HAP-1 (cell line): ENCODE measurements around the gene ZRANB1.
A peak's percentile ranks its signal among the peaks of the same experiment; 100 is the strongest.

ENCODE experiments used
- DNase-seq, 2 experiments: peaks; one replicate each; pipeline ENCODE4 v3.0.0-alpha.2; 2016 to 2020; ENCODE audit warnings: low spot score in 2 of 2
- H3K27me3 ChIP-seq: fragments of 250-450 bp; sonication (Bioruptor Pico); 2 replicates; pipeline ENCODE4 v1.5.1; 2020; ENCODE audit warnings: low read depth, mild to moderate bottlenecking, moderate library complexity
- H3K36me3 ChIP-seq: fragments of 250-450 bp; sonication (Bioruptor Pico); replicated peaks from 2 replicates; pipeline ENCODE4 v1.5.1; 2020; ENCODE audit warnings: mild to moderate bottlenecking
- H3K4me1 ChIP-seq: fragments of 250-450 bp; sonication (Bioruptor Pico); 2 replicates; pipeline ENCODE4 v1.5.1; 2020; ENCODE audit warnings: mild to moderate bottlenecking
- H3K4me3 ChIP-seq: fragments of 250-450 bp; sonication (Bioruptor Pico); 2 replicates; pipeline ENCODE4 v1.5.1; 2020; ENCODE audit warnings: mild to moderate bottlenecking, moderate library complexity
- H3K9me3 ChIP-seq: fragments of 250-450 bp; sonication (Bioruptor Pico); 2 replicates; pipeline ENCODE4 v1.5.1; 2020; ENCODE audit warnings: mild to moderate bottlenecking, moderate library complexity
- in situ Hi-C: fragments of 300-500 bp; cut with MboI; formaldehyde crosslinking; loops from 3 replicates; pipeline ENCODE4 v1.14.3; 2020; ENCODE audit warnings: low sequenced_read_pairs, inconsistent platforms, mixed read lengths

Gene ZRANB1

GRCh38 chr10:125021686-125022344 is 79.9 kb downstream of the ZRANB1 start:
- no peak overlapping the region for H3K4me3 ChIP-seq
- no peaks in the 10 kb centered on the region; the same call in none of the 2 replicates for H3K36me3 ChIP-seq
- no peaks in the 10 kb centered on the region for H3K9me3 ChIP-seq
- peaks cover 30% of the 10 kb centered on the region for H3K4me1 ChIP-seq
- no peaks in the 10 kb centered on the region for H3K27me3 ChIP-seq
- in situ Hi-C loops: no loop called here
- no peak for DNase-seq

DNA sequence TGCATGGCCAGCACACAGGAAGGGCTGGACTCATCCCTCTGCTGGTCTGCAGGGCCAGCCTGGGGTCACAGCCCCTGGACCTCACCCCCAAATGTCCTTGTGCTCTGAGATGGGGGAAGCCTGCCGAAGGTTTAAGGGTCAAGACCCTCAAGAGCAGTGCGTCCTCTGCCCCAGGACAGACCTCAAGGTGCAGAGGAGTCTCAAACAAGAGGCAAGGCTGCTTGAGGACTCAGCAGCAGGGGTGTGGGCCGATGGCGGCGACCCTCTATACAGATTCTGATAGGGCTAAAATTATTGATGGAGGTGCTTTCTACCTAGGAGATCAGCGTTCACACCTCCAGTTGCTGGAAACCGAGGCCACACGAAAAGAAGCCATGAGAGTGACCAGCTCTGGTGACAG is 80.7 kb downstream of the ZRANB1 start:
- no peaks in the 10 kb centered on the region for H3K9me3 ChIP-seq
- peaks cover 24% of the 10 kb centered on the region for H3K4me1 ChIP-seq
- no peaks in the 10 kb centered on the region for H3K27me3 ChIP-seq
- no peak overlapping the region for H3K4me3 ChIP-seq
- DNase-seq: no peak
- no peaks in the 10 kb centered on the region; the same call in none of the 2 replicates for H3K36me3 ChIP-seq
- in situ Hi-C loops: no loop called here

DNA sequence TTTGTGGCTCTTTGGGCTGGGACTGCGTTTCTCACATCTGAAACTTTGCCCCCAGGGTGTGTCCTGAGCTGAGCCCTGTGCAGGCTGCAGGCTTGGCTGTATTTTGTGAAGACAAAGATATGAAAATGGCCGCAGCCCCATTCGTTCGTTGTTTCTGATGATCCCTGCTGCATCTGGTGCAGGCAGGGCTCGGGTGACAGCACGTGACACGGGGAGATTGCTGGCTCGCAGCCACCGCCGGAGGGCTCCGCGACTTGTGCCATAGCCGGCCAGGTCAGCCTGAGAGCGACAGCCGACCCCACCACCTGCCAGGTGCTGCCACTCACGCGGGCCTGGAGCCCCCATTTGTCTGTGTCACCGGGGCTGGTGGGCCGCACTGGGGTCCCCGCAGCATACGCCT is 81.3 kb downstream of the ZRANB1 start:
- Histone ChIP-seq H3K36me3 (no peaks in the 10 kb centered on the region; the same call in 1 of the 2 replicates), H3K27me3 (no peaks in the 10 kb centered on the region), H3K4me1 (peaks cover 24% of the 10 kb centered on the region), H3K4me3 (no peak overlapping the region), H3K9me3 (no peaks in the 10 kb centered on the region)
- no peak for DNase-seq
- in situ Hi-C loops: no loop called here

DNA sequence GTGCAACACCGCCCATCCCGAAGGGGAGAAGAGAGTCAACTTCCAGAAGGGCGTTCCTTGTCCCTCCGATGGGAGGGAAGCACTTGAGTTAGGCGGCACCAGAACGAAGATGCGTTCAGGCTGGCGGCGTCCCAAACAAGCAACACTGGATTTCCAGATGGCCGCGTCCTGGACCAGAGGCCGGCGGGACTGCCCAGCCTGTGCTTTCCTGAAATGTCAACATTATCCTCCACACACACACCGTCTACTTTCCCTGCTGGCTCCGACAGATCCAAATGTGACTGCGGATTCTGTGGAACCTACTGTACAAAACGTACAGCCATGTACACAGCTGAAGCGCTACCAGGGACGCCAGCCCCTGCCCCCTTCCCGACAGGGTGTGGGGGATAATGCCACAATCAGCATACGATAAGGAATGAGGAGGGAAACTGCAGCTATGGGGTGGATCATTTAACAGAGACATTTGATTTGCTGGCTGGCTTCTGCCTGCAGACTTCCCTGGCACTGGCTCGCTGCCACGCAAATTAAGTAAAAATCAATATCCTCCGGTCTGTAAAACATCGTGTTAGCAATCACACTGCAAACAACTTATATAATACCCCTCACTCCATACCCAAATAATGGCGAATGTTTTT is 82.1 kb downstream of the ZRANB1 start:
- in situ Hi-C loops: no loop called here
- peak in 1 of 2 experiments; percentile 52 for DNase-seq
- Histone ChIP-seq H3K4me1 (peaks cover 32% of the 10 kb centered on the region), H3K4me3 (no peak overlapping the region), H3K9me3 (no peaks in the 10 kb centered on the region), H3K27me3 (no peaks in the 10 kb centered on the region), H3K36me3 (no peaks in the 10 kb centered on the region; the same call in 1 of the 2 replicates)

DNA sequence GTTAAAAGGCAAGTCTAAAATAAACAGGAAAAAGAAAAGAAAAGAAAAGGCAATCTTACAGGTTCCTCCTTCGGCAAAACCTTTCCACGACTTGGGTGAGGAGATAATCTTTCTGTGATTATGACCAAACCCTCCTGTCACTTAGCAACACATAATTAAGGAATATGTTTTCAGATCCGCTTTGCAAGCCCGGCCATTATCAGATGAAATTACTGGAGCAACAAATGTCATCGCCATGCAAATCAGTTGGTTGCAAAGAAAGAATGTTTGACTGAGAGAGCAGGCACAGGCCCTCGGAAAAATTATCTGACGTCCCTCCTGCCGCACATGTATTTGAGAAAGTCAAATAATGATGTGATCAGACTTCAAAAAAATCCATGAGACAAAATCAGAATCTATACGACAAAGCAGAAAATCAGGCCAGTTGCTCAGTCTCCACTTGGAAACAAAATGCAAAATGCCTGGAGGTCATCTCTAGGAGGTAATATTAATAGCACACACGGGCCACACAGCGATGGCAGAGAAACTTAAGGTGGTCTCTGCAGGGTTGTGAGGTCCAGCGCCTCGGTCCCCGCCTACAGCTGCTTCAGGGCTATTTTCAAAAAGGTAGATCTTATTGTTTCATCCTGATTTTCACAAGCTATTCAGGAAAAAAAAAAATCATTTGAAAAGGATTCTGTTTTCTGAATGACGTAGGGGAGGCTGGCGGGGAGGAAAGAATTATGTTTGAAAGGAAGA is 82.7 kb downstream of the ZRANB1 start:
- H3K4me1 ChIP-seq: peaks cover 38% of the 10 kb centered on the region
- no peak overlapping the region for H3K4me3 ChIP-seq
- DNase-seq: peak; percentile 36 to 58
- in situ Hi-C loops: no loop called here
- no peaks in the 10 kb centered on the region for H3K27me3 ChIP-seq
- no peaks in the 10 kb centered on the region for H3K9me3 ChIP-seq
- H3K36me3 ChIP-seq: peaks cover 3% of the 10 kb centered on the region

- Histone ChIP-seq H3K27me3 (no peaks in the 10 kb centered on the region), H3K36me3 (peaks cover 6% of the 10 kb centered on the region), H3K9me3 (no peaks in the 10 kb centered on the region), H3K4me3 (no peak overlapping the region), H3K4me1 (peaks cover 39% of the 10 kb centered on the region)
- in situ Hi-C loops: no loop called here
- no peak for DNase-seq
Observed at GRCh38 chr10:125025341-125025740, 83.4 kb downstream of the ZRANB1 start.

DNA sequence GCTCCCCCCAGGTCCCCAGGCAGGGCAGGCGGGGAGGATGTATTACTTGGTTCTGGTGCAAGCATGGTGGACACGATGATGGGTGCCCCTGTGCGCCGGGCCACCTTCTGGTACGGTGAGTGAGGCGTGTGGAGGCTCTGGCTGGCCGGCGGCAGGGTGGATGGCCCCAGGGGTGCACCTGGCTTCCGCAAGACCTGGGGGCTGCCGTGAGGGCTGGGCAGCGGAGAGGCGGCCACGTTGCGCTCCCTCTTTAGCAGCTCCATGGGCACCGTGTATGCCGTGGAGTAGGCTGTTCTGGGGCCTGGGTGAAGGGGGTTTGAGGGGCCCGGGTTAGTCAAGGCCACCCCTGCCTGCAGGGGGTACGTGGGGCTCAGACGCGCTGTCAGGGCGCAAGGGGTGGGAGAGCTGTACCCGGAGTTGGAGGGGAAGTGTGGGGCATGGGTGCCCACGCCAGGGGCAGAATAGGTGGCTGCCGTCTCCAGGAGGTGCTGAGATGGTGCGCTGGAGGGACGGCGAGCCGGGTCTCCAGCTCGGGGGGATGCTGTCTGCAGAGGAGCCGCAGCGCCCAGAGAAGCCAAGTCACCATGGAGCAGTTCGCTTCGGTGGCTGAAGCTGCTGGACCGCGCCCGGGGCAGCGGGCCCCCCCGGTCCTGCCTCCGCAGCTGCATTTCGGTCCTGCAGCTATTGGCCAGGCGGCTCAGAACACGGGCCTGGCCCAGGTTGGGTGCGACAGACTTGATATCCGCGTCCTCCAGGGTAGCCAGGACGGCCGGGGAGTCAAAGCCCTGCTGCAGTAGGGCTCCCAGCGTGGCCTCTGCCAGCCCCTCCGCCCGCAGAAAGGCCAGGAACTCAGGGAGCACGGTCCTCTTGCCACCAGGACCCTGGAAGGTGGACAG is 84.4 kb downstream of the ZRANB1 start:
- DNase-seq: no peak
- Histone ChIP-seq H3K4me3 (no peak overlapping the region), H3K36me3 (peaks cover 6% of the 10 kb centered on the region), H3K4me1 (peaks cover 39% of the 10 kb centered on the region), H3K27me3 (no peaks in the 10 kb centered on the region), H3K9me3 (no peaks in the 10 kb centered on the region)
- in situ Hi-C loops: no loop called here

DNA sequence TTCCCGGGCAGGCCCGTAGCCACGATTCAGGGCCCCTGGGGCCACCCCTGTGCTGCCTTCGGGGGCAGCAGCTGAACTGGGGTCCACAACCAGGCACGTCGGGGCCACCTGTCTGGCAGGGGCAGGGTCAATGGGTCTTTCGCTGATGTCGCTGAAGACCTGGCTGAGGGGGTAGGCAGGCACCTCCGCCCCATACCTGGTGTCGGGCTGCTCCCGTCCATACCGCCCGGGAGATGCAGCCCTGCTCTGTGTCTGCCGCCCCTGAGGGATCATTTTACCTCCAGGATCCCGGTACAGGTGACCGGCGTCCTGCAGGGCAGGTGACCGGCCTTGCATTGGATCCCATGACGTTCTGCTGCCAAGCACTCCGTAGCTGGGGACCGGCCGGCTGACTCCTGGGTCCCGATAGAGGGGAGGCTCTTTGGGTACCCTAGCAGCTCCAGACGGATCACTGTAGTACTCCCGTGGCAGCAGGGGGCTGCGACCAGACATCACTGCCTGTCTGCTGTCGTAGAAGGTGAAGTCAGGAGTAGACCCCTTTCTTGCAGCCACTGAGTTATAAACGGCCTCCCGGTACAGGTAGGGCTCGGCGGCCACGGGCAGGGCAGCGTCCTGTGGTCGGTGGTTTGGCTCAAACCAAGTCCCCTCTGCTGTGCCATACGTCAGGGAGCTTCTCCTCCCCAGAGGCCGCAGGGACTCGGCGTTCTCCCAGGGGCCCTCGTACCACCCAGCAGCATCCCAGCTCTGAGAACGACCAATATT is 85.2 kb downstream of the ZRANB1 start:
- in situ Hi-C loops: no loop called here

DNA sequence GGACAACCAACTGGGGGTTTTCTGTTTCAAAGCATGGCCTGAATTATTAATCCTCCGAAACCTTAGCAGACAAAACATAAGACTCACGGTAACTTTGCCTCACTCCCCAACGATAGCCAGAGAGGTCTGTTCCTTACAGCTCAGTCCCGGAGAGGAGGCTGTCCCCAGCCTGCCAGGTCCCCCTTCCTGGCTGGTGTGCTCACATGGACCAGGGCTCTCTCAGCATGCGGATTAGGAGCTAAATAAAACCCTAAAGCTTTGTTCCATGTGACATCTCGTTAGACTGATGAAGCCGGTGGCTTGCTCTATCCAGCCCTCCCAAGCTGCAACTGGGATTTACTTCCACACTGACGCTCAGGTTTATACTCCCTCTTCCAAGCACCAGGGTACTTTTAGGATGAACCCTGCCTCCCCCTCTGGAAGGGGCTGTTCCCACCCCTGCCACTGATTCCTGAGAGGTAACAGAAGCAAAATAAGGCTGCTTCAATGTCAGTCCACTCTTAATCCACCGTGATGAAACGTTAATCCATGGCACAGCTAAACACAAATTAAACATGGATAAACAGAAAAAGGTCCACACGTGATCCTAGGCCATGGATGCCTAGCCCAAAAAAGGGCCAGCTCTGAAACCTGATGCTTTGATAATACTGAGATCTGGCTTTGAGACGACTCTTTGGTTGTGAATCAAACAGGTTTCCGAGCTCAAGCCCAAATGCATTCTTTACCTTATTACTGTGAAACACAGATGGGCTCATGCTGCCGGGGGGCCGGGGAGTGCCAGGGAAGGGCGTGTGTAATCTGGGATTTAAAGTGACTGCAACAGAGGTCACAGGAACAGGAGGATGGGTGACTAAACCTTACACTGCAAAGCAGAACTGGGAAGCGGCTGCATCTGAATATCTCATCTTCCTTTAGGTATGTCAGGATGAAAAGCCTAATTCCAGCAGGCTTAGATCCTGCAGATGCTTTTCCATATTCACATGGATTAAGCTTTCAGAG is 86.2 kb downstream of the ZRANB1 start:
- peaks cover 39% of the 10 kb centered on the region for H3K4me1 ChIP-seq
- no peak overlapping the region for H3K4me3 ChIP-seq
- no peaks in the 10 kb centered on the region for H3K27me3 ChIP-seq
- H3K36me3 ChIP-seq: peaks cover 6% of the 10 kb centered on the region
- peak; percentile 62 to 77 for DNase-seq
- no peaks in the 10 kb centered on the region for H3K9me3 ChIP-seq
- in situ Hi-C loops: no loop called here

More for the DNA sequence above, 85.2 kb downstream of the ZRANB1 start:
- no peak for DNase-seq
- Histone ChIP-seq H3K36me3 (peaks cover 6% of the 10 kb centered on the region), H3K4me3 (no peak overlapping the region), H3K9me3 (no peaks in the 10 kb centered on the region), H3K4me1 (peaks cover 39% of the 10 kb centered on the region), H3K27me3 (no peaks in the 10 kb centered on the region)

DNA sequence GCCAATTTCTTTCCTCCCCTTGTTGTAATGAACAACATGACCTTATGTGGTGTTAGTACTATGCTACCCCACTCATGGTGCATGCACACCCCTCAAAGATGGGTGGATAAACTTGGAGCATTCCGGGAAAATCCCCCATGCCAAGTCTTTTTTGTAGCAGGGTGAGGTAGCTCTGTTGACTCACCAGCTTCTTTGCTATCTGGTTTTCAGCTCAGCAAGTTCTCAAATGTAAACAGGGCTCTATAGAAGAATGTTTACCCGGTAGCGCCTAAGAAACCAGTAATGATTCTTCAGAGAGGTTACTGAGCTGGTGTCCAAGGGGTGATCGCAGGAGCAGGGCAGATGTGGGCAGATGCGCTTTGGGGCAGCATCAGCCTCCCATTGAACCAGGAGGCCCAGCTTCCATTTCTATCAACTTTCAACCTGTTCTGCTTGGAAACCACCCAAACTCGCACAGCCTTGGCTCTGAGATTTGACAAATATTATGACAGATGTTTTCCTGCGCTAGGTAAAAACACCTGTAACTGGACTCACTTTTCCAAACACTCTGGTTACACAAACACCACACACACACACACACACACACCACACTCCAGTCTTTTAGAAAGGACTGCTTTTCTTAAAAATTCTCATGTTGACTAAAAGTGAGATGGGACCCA is 87.8 kb downstream of the ZRANB1 start:
- peaks cover 33% of the 10 kb centered on the region for H3K4me1 ChIP-seq
- in situ Hi-C loops: no loop called here
- H3K4me3 ChIP-seq: no peak overlapping the region
- no peaks in the 10 kb centered on the region for H3K27me3 ChIP-seq
- no peak for DNase-seq
- no peaks in the 10 kb centered on the region for H3K9me3 ChIP-seq
- H3K36me3 ChIP-seq: peaks cover 6% of the 10 kb centered on the region

DNA sequence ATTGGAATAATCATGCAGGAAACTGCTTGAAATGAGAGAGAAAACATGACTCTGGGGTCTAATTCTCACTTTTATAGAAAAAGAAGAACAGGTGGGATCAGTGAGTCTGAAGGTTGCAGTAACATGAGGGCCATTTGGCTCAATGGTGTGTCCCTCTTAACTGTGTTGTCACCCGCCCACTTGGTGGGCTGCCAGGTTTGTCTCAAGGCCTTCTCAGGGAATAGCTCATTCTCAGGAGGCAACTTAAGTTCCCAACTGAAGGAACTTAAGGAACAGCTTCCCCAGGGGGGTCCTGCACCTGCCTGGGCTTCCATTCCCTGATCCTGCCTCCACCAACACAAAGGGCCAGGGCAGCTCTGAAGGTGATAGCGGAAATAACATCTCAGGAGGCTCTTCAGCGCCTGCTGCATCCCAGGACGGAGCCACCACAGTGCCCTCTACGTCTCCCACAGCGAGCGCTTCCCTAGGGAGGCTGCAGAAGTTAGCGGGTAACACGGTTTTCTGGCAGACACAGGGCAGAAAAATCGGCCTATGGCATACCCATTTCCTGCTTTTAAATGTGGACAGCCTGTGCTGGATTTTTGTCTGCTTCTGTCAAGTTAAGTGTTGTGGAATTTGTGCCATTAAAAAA is 88.8 kb downstream of the ZRANB1 start:
- DNase-seq: peak in 1 of 2 experiments; percentile 14
- Histone ChIP-seq H3K36me3 (peaks cover 6% of the 10 kb centered on the region), H3K27me3 (no peaks in the 10 kb centered on the region), H3K4me1 (peaks cover 32% of the 10 kb centered on the region), H3K4me3 (no peak overlapping the region), H3K9me3 (no peaks in the 10 kb centered on the region)
- in situ Hi-C loops: no loop called here
